Fibroblast of peridontal ligament (primary cell): ENCODE results near the gene TNPO3.
A peak's percentile ranks its signal among the peaks of the same experiment; 100 is the strongest.
"Not testable (repeated sequence)": the region's sequence is repeated elsewhere in the genome, so short reads cannot be mapped to it uniquely, and the experiment has no call there.

Experiments used
- DNase-seq: peaks from one replicate; pipeline ENCODE4 v3.0.0-alpha.2; 2010; ENCODE audit errors: extremely low read depth

Gene TNPO3

DNA sequence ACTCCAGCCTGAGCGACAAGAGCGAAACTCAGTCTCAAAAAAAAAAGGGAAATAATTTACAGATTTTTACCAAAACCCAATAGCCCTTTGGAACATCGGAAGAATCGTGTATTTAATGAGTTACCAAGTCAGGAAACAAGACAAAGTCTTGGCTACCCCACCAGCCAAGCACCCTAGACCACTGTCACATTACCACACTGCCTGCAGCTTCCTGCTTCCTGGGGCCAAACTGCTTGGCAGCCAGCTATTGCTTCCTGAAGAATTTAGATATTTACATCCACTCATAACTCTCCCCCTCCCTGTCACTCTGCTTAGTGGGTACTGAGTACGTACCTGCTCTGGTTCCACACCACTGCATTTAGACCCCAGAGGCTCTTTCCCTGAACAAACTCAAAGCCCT, 14.1 kb upstream of the TNPO3 start:
- DNase-seq, result no peak

DNA sequence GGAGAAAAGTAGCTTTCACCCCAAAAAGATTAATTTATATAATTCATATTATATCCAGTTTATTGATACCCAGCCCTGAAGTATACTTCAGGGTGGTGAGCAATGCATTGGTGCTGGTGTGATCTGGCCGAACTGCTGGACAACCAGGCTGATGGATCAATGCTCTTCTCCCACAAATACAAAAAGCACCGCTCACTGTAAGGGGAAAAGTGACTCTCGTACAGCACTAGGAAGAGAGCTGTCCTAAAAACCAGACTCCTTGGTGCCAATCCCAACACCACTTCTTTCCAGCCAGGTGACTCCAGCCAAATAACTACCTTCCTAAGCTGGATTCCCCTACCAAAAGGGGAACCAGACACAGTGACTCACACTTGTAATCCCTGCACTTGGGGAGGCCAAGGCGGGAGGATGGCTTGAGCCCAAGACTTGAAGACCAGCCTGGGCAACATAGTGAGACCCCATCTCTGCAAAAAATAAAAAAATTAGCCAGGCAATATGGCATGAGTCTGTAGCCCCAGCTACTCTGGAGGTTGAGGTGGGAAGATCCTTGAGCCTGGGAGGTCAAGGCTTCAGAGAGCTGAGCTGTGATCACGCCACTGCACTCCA, 13.1 kb upstream of the TNPO3 start:
- DNase-seq, result no peak

DNA sequence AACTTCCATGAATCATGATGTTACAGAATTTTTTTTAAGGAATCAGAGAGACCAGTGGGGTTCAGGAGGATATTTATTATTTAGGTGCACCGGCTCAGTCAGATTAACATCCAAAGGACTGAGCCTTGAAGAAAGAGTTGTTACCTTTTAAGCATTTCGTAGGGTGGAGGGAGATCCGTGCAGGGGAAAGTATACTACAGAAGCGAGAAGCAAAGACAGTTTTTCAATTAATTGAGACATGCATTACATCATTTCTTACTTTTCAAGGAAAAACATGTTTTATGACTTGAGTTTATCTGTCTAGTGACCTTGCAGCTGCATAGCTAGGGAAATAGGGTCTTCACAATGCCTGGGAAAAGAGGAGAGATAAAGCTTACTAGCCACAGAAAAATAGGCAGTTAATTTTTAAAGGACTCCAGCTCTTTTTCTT, 12.2 kb upstream of the TNPO3 start:
- DNase-seq, result not testable (repeated sequence)

GRCh38 chr7:129066290-129067131, 11.6 kb upstream of the TNPO3 start:
- peak; percentile 89 for DNase-seq

DNA sequence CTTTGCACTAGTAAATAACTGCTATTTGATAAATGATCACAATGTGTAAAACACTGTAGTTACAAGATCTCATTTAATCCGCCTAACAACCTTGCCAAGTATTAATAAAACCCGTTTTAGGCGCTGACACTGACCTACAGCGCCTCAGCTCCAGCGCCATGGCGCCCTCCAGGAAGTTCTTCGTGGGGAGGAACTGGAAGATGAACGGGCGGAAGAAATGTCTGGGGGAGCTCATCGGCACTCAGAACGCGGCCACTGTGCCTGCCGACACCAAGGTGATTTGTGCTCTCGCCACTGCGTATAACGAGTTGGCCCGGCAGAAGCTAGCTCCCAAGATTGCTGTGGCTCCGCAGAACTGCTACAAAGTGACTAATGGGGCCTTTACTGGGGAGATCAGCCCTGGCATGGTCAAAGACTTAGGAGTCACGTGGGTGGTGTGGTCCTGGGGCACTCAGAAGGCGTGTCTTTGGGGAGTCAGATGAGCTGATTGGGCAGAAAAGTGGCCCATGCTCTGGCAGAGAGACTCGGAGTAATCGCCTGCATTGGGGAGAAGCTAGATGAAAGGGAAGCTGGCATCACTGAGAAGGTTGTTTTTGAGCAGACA, 1.1 kb upstream of the TNPO3 start:
- no peak for DNase-seq

GRCh38 chr7:129055294-129055816, 444 bp upstream of the TNPO3 start:
- no peak for DNase-seq

GRCh38 chr7:129053938-129054437, 923 bp downstream of the TNPO3 start:
- DNase-seq, result peak; percentile 36

- no peak for DNase-seq
Measured at GRCh38 chr7:129052441-129052840, 2.5 kb downstream of the TNPO3 start.

DNA sequence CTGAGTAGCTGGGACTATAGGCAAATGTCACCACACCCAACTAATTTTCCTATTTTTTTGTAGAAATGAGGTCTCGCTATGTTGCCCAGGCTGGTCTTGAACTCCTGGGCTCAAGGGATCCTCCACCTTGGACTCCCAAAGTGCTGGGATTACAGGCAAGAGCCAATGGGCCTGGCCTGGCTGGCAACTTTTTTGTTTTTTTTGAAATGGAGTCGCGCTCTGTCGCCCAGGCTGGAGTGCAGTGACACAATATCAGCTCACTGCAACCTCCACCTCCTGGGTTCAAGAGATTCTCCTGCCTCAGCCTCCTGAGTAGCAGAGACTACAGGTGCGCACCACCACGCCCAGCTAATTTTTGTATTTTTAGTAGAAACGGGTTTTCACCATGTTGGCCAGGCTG, 3.5 kb downstream of the TNPO3 start:
- not testable (repeated sequence) for DNase-seq

DNA sequence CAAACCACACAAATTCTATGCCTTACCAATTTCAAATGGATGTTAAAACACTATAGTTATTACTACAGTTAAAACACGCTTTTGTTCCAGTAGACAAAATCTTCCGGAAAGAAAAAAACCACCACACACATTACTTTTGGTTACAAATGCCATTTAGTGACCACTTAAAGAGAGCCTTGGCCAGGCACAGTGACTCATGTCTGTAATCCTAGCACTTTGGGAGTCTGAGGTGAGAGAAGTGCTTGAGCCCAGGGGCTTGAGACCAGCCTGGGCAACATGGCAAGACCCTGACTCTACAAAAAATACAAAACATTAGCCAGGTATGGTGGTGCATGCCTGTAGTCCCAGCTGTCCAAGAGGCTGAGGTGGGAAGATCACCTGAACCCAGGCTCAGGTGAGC, 7.2 kb downstream of the TNPO3 start:
- peak; percentile 10 for DNase-seq

DNA sequence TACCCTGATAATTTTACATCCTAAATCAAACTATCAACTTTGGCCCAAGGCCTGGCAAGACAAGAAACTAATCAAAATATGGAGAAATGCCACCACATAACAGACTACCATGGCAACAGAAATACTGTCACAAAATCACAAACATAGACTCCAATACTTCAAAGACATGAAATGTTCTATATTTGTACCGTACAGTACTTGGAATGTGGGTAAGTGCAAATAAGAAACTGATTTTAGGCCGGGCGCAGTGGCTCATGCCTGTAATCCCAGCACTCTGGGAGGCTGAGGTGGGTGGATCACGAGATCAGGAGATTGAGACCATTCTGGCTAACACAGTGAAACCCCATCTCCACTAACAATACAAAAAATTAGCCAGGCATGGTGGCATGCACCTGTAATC, 9.2 kb downstream of the TNPO3 start:
- DNase-seq, result peak; percentile 17

DNA sequence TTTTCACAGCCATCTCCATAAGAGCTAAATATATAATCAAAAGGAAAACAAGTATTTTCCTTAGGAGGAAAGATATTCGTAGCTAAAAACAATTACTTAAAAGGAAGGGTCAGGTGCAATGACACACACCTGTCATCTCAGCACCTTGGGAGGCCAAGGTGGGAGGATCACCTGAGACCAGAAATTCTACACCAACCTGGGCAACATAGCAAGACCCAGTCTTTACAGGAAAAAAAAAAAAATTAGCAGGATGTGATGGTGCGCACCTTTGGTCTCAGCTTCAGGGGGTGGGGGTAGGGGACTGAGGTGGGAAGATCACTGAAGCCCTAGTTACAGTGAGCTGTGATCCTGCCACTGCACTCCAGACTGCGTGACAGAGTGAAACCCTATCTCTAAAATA, 11.9 kb downstream of the TNPO3 start:
- DNase-seq, result no peak

DNA sequence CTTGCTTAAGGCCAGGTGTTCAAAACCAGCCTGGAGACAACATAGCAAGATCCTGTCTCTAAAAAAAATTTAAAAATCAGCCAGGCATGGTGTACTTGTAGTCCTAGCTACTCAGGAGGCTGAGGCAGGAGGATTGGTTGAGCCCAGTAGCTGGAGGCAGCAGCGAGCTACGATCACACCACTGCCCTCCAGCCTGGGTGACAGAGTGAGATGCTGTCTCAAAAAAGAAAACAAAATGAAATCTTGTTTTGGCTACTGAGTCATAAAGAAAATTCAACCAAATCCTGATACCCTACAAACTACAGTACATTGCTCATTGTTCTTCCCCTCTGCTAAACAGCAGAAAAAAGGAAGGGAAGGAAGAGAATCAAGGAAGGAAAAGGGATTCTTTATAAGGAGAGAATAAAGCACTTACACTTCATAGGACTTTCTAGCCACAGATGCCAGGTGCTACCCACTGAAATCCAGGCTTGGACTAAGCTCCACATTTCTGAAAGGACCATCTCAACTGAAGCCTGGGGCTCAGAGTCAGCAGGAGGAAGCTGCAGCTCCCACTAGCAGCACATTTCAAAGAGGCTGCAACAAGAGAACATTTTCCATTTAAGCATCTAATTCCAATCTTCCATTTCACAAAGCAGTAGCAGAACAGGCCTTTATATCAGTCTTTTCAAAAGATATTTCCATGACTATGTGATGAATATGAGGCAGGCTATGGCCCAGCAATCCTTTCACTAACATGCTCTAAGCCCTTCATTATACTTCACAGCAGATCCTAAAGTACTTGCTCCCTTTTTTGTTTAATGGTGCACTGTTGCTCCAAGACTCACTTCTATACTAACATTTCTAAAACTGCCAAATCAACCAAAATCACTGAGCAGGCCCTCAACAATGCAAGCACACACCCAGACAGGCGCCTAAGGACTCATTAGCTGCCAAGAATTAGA, 13.5 kb downstream of the TNPO3 start:
- DNase-seq, result no peak

DNA sequence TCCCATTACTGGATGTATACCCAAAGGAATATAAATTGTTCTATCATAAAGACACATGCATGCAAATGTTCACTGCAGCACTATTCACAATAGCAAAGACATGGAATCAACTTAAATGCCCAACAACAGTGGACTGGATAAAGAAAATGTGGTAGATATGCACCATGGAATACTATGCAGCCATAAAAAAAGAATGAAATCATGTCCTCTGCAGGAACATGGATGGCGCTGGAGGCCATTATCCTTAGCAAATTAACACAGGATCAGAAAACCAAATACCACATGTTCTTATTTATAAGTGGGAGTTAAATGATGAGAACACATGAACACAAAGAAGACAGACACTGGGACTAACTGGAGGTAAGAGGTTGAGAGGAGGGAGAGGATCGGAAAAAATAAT, 16.4 kb downstream of the TNPO3 start:
- DNase-seq, result not testable (repeated sequence)

DNA sequence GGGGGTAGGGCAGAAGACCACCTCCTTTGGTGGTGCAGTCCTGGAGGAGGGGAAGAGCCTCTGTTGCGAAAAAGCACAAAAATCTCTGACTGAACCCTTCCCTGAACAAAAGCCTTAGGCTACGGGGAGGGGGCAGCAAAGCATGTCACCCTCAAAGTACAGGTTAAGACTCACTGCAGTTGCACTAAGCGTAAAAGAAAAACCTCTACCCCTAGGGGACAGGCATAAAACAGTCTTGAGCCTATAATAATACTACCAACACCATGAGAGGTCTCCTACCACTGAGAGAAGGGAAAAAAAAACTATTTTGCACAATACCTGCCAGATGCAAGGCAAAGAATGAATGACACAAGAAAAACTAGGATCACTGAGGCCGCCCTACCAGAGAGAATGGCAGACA, 17.3 kb downstream of the TNPO3 start:
- DNase-seq, result no peak

GRCh38 chr7:129032017-129032416, 22.9 kb downstream of the TNPO3 start:
- no peak for DNase-seq

- no peak for DNase-seq
Measured at GRCh38 chr7:129030440-129030839, 24.5 kb downstream of the TNPO3 start.

DNA sequence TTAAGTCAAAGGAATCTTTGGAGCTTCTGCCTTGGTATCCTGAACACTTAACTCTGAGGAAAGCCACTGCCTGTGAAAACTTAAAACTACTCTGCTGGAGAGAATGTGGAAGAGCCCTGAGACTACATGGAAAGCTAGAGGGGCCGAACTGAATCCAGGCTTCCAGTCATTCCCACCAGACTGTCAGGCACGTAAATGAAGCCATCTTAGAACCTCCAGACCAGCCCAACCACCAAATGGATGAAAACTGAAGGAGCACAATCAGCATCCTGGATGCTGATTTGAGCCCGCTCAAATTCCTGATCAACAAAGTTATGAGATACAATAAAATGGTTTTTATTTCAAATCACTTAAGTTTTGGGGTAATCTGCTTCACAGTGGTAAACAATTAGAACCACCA, 30.8 kb downstream of the TNPO3 start:
- DNase-seq, result no peak

- no peak for DNase-seq
Measured at GRCh38 chr7:129021656-129022055, 33.3 kb downstream of the TNPO3 start.

DNA sequence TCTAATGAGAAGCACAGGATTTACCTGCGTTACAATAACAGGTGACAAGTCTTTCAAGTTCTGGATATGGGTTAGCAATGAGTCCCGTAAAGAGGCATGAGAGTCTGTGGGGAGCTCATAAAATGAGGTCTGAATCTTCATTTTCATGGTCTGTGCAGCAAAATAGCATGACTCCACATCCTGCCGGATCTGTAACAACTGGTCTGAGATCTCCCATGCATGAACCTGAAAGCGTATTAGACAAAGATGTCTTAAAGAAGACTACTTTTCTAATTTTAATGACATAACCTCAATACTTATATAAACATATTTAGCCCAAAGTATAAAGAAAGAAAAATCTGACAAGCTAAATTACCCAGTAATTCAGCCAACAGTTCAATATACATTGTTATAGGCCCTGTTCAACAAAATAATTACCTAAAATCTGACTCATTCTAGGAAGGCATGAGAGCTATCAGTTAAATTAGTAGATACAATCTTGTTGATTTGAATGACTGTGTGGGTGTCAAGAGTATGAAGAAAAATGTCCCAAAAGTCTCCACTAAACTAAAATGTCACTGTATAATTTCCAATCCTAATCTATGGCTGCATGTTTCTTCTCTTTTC, 36.9 kb downstream of the TNPO3 start:
- DNase-seq, result no peak

- DNase-seq, result no peak
Measured at GRCh38 chr7:129017264-129017663, 37.6 kb downstream of the TNPO3 start.
